HG02642 (cell line): ENCODE measurements around the gene MAB21L2.

Experiments
- ATAC-seq: cut with Tn5 transposase; IDR thresholded peaks from one replicate; pipeline ENCODE4 v1.9.1; 2021; ENCODE audit warnings: mild to moderate bottlenecking; ENCODE audit not compliant: unreplicated experiment, poor library complexity

The MAB21L2 gene

DNA sequence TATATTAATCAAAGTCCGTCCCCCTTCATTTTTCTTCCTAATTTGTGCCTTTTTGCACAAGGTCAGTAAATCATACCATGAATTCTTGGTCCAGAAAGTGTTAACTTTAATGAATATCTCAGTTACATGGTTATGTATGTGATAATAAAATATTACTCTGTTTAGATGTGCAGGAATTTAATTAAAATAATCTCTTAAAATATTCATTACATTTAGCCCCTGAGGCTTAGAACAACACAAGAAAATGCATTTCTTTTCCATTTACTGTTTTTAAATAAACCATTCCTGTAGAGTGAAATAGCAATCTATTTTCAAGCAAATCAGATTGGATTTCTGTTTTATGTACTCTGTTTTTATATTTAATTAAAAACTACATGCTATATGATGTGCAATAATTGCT, 17.6 kb downstream of the MAB21L2 start:
- ATAC-seq = no peak

DNA sequence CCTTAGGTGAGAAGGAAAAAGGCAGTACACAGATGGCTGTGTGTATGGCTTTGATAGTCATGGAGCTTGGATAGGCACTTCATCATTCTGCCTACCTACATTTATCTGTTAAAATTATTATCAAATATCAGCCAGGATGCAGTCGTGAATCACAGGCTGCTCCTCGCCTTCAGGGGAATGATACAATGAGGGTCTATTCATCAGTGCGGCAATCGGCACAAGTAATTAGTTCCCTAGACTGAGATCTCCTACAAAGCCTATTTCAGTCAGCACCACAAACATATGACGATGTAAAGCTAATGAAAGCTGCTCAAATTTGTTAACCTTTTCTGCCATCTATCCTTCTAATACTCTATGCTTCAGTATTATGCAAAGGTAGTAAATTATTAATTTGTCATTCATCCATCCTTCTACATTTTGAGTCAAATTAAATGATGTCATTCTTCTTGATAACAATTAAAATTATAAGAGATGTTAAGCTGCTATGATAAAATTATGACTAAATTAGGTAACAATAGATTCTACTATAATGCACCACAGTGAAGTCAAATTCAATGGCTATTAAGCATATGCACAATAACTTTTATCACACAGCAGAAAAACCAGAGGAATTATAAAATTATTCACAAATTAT, 19.0 kb downstream of the MAB21L2 start:
- no peak for ATAC-seq

DNA sequence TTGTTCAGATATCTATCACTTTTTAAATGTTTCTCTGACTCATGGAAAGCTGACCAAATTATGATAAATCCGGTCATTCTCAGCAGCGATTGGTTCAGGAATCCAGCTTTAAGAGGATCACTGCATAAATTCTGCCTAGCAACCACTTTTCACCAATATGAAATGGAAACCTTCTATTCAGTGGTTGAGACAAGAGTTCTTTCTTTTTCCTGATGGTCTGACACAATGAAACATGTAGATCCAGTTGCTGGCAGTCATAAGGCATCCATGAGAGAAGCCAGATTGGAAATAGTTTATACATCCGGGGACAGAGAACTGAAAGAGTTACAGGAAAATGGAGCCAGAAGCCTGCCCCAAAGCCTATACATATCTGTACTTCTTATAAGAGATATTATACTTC, 27.2 kb downstream of the MAB21L2 start:
- ATAC-seq = no peak

DNA sequence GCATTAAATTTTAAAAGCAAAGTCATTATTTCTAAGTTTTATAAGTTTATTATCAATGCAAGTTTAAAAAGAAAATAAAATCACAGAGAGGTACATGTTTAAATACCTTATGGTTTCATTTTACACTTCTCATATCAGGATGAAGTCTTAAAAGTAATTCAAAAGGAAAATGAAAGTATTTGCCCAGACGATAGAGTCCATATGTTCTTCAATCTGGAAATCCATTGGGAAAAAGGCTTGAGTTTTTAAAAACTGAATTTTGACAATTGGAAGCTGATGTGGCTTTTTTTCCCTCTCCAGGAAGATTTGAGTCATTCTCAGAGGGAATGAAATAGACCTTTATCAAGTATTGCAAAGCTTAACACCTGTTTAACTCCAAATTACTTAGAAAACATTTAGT, 37.1 kb downstream of the MAB21L2 start:
- ATAC-seq = no peak

DNA sequence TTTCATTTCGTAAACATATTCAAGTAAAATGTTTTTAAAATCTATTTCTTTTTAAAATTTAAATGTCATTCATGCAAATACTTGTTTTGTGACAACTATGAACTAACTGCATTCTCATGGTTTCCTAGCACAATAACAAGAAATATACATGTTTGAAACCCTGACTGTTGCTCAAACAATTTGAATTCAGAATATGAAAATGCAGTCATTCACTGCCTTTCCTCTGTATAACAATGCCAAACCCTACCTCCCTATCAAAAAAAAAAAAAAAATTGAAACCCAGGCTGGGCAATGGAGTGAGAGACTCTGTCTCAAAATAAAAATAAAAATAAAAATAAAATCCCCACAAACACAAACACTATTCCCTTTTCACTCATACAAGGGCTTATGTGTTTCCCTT, 42.1 kb downstream of the MAB21L2 start:
- ATAC-seq = no peak

DNA sequence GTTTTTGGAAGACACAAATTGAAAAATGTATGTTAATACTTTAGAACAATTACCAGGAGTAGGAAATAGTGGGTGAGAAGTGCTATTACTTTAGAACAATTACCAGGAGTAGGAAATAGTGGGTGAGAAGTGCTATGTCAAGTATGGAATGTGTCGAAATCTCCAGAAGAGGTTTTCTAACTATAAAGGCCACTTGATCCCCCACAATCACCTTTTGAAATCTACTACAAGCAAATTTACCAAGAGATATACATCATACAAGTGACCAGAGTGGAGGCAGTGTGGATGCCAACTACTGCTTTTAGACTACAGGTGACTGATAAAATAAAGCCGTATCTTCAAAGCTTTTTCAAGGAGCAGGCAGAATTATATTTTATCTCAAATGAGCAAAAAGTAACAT, 43.1 kb downstream of the MAB21L2 start:
- no peak for ATAC-seq

DNA sequence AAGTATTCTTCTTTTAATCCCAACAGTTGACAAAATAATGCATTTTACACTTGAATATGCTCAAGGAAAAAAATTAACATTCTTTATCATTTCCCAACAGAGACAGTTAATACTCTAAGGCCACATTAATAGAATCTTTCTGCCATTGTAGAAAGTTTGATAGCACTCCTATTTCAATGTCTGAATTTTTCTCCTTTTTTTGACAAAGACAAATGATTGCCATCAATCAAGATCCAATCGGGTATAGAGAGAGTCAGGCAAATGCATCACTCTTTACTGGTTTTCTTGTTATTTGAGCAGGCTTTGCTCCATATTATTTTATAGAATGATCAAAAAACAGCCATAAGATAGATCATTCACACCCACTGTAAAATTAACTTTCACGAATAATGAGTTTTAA, 46.1 kb downstream of the MAB21L2 start:
- ATAC-seq = no peak

DNA sequence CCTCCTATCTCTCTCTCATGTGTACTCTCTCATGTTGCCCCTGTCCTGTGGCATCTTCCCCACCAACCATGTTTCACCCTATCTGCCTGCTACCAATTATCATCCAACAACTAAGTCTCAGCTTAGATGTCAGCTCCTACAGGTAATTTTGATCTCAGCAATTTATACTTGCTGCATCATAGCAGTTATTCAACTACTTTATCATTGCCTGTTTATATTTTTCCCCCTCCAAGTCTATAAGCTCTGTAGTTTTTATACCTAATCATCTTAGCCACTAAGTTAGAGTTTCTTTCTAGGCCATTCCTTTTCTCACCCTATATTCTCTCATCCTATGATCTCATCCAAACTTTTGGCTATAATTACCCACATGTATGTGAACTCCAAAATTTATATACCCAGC, 50.7 kb downstream of the MAB21L2 start:
- no peak for ATAC-seq
